Pons (tissue), 1 donor: ENCODE data around the gene GNB1.
"Not testable (repeated sequence)": the region's sequence is repeated elsewhere in the genome, so short reads cannot be mapped to it uniquely, and the experiment has no call there.

Experiments
- DNase-seq: peaks from one replicate; pipeline ENCODE4 v3.0.0-alpha.2; 2016; ENCODE audit warnings: low spot score

GNB1 gene

GRCh38 chr1:1741013-1741412 lies 149.9 kb downstream of the GNB1 start:
- DNase-seq = not testable (repeated sequence)

GRCh38 chr1:1738799-1739337 lies 152.0 kb downstream of the GNB1 start:
- DNase-seq = not testable (repeated sequence)

GRCh38 chr1:1737675-1738590 lies 153.0 kb downstream of the GNB1 start:
- DNase-seq = not testable (repeated sequence)
